ENCODE data around the gene YRDC.

Gene YRDC

GRCh38 chr1:37764414-37764825 is 43.6 kb downstream of the YRDC start:
- TF ChIP-seq REST (IDR thresholded peaks at IDR 0.05; ENCODE audit: insufficient replicate concordance, low read depth) (peak; percentile 99), SPI1 (IDR thresholded peaks at IDR 0.05; ENCODE audit: borderline replicate concordance, low read depth) (no peak)
- peaks cover 28% of the 10 kb centered on the region for H3K27me3 ChIP-seq (ENCODE audit: insufficient read depth, poor library complexity, severe bottlenecking)
- no peak overlapping the region for H3K4me3 ChIP-seq (replicated peaks; ENCODE audit: insufficient read depth, low read length)
- peak; percentile 7 to 46 for DNase-seq (ENCODE audit: low read depth in 1 of 2, low spot score in 1 of 2)
- H3K27ac ChIP-seq (replicated peaks): no peak overlapping the region

GRCh38 chr1:37763791-37764413 is 44.1 kb downstream of the YRDC start:
- DNase-seq (ENCODE audit: low read depth in 1 of 2, low spot score in 1 of 2): no peak
- TF ChIP-seq POLR2AphosphoS5 (IDR thresholded peaks at IDR 0.05; ENCODE audit: low read depth) (no peak), REST (IDR thresholded peaks at IDR 0.05; ENCODE audit: insufficient replicate concordance, low read depth) (no peak), CTCF (IDR thresholded peaks at IDR 0.05; ENCODE audit: insufficient read depth, low read length) (no peak), SPI1 (IDR thresholded peaks at IDR 0.05; ENCODE audit: borderline replicate concordance, low read depth) (no peak), GABPA (IDR thresholded peaks at IDR 0.05; ENCODE audit: low read depth) (no peak)
- no peak overlapping the region for H3K4me3 ChIP-seq (replicated peaks; ENCODE audit: insufficient read depth, low read length)
- peaks cover 28% of the 10 kb centered on the region for H3K27me3 ChIP-seq (ENCODE audit: insufficient read depth, poor library complexity, severe bottlenecking)
- H3K27ac ChIP-seq (replicated peaks): no peak overlapping the region

- Histone ChIP-seq H3K27me3 (ENCODE audit: insufficient read depth, poor library complexity, severe bottlenecking) (peaks cover 25% of the 10 kb centered on the region), H3K4me3 (replicated peaks; ENCODE audit: insufficient read depth, low read length) (no peak overlapping the region), H3K27ac (replicated peaks) (no peak overlapping the region)
- no peak for TF ChIP-seq GABPA (IDR thresholded peaks at IDR 0.05; ENCODE audit: low read depth)
- TF ChIP-seq REST (IDR thresholded peaks at IDR 0.05; ENCODE audit: insufficient replicate concordance, low read depth): no peak
- TF ChIP-seq SPI1 (IDR thresholded peaks at IDR 0.05; ENCODE audit: borderline replicate concordance, low read depth): no peak
- DNase-seq (ENCODE audit: low read depth in 1 of 2, low spot score in 1 of 2): no peak
Observed at GRCh38 chr1:37762516-37762915, 45.5 kb downstream of the YRDC start.

GRCh38 chr1:37761416-37762095 is 46.5 kb downstream of the YRDC start:
- Histone ChIP-seq H3K27ac (replicated peaks) (no peak overlapping the region), H3K4me3 (replicated peaks; ENCODE audit: insufficient read depth, low read length) (no peak overlapping the region), H3K27me3 (ENCODE audit: insufficient read depth, poor library complexity, severe bottlenecking) (peaks cover 25% of the 10 kb centered on the region)
- no peak for DNase-seq (ENCODE audit: low read depth in 1 of 2, low spot score in 1 of 2)
- TF ChIP-seq POLR2AphosphoS5 (IDR thresholded peaks at IDR 0.05; ENCODE audit: low read depth) (no peak), SPI1 (IDR thresholded peaks at IDR 0.05; ENCODE audit: borderline replicate concordance, low read depth) (no peak), REST (IDR thresholded peaks at IDR 0.05; ENCODE audit: insufficient replicate concordance, low read depth) (no peak), CTCF (IDR thresholded peaks at IDR 0.05; ENCODE audit: insufficient read depth, low read length) (no peak), GABPA (IDR thresholded peaks at IDR 0.05; ENCODE audit: low read depth) (no peak)
